GM18508 (cell line): ENCODE data around the gene NOS1AP.

ENCODE experiments used
- ATAC-seq: cut with Tn5 transposase; IDR thresholded peaks from one replicate; pipeline ENCODE4 v1.9.1; 2021; ENCODE audit warnings: moderate number of reproducible peaks; ENCODE audit not compliant: insufficient read depth, unreplicated experiment

The NOS1AP gene

DNA sequence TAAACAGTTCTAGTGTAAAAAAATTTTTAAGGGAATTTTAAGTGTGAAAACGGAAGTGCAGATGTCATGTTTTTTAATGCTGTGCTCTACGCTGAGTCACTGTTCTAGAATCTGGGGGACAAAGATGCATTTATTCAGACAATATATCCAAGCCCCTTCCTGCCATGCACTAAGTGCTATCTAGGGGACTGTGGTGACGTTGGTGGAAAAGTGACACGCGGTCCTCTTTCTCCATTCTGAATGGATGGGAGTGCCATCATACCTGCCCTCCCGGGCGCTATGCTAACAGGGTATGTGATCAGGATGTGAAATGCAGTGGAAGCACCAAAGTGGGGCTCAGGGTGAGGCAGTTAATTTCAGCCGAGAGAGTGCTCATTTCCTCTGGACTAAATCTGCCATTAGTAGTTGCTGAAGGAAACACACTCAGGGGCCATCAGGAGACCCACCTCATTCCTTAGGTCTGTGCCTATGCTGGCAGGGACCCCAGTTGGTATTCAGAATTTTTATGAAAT lies 318.6 kb downstream of the NOS1AP start:
- ATAC-seq: no peak

DNA sequence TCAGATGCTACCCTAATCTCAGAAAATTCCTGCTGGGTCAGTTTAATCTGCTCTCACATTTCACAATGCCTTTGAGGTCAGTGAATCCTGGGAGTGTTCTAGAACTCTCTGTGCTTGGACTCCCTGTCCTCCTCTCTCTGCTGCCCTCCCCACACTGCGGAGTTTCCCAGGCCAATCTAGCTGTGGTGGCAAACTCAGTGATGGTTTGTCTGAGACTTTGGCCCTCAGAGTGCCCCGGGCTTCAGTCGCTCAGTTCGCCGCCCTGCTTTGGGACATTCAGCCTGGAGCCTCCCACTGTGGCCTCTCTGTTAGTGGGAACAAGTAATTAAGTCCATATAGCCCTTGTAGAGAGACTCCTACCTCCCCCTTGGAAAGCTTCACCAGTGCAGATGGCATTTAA lies 319.1 kb downstream of the NOS1AP start:
- ATAC-seq: no peak

DNA sequence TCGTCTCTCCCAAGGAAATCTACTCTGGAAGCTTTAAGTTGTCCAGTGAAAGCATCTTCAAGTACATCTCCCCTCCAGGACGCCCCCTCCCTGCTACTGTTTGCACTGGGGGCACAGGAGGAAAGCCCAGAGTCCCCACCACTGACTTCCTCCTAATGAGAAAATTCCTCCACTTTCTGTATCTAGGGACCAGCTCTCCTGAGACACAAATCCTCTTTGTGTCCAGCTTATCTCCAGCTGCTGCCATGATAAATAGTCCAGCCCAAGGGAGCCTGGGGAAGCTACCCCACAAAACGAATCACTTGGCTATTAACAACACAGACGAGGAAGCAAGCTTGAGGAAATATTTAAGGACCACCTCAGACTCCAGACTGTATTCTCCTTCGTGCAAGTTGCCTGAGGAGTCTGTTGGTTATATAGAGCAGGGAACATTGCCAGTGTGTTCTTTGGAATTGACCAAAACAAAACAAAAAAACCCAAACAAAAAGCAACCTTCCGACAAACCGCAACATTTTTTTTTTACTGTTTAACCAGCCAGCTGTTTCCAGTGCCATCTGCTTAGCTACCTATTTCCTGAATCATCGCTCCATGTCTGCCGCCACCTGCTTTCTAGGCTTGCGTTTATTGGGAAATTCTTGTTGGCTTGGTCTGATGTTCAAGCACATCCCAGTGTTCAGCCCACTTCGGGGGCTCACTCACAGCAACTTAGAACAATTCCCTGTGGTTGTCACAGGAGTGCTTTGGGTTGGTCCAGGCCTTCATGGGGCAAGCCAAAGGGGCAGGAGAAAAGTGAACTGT lies 319.7 kb downstream of the NOS1AP start:
- no peak for ATAC-seq

- ATAC-seq: no peak
Measured at GRCh38 chr1:162389971-162390370, 320.5 kb downstream of the NOS1AP start.

DNA sequence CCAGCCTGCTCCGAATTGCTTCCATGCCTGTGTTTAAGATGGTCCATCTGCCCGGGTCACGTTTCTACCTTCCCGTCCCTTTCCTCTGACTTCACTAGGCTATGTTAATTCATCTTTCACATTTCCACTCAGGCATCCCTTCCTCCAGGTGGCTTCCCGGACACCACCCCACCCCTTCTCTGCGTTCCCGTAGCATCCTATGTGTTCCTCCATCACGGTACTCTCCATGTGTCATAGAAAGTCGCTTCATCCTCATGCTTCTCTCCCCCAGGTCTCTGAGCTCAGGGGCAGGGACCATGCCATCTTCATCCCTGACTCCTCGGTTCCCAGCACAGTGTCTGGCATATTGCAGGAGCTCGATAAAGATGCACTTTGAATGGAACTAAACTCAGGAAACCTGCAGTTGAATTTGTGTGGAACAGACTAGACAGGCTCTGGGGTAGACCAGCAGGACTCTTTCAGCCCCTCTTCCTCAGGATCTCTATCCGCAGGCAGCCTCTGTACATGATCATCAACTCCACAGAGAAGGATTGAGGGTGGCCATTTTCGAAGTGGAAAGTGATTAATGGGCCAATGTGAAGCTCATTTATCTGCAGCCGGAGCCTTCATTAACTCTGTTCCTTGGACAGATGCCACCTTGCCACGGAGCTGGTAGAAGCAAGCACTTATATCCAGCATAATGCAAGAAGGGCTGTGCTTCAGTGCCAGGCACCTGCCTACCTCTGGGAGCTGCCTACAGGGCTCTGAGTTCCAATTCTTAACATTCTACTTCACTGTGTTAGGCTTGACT lies 321.1 kb downstream of the NOS1AP start:
- no peak for ATAC-seq

GRCh38 chr1:162391790-162392563 lies 322.5 kb downstream of the NOS1AP start:
- no peak for ATAC-seq

DNA sequence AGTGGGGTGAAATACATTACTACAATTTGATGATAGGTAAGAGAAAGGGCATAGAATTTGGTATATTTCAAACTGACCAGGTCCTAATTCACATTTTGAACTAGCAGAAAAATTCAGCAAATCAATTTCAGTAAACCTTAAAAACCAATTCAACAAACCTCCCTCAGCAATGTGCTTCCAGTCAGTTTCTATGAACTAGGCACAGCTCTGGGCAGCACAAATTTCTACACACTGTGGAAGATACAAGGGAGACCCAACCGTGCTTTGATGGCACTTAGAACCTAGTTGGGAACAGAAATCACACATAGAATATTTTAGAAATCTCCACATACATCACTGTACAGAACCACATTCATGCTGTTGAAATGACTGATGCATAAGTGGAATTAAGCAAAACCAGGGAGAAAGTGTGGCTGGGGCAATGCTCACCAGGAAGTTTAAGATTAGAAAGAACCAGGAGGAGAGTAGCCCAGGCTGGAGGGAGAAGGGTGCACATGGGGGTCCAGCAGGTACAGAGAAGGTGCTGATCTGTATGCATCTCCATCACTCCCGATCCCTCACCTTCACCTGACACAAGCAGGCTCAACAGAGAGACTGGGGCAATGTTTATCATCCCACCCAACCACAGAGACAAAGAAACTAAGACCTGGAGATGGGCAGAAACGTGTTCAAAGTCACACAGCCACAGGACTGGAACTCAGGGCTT lies 326.9 kb downstream of the NOS1AP start:
- no peak for ATAC-seq

DNA sequence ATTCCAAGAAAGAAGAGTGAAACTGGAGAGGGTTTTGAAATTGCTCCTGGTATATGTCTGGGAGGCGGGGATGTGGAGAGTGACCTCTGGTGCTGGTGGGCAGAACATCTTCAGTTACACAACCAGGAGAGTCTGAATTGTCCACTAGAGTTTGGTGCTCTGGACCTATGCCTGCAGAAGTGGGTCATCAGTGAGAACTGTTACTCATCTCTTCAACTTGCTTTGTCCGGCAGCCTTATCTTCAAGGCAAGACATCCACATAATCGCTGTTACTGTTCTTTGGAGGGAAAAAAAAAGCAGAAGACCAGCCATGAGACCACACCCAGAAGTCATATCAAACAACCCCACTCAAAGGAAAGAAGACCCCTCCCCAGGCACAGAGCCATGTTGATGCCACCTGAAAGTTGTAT lies 327.6 kb downstream of the NOS1AP start:
- ATAC-seq: no peak

DNA sequence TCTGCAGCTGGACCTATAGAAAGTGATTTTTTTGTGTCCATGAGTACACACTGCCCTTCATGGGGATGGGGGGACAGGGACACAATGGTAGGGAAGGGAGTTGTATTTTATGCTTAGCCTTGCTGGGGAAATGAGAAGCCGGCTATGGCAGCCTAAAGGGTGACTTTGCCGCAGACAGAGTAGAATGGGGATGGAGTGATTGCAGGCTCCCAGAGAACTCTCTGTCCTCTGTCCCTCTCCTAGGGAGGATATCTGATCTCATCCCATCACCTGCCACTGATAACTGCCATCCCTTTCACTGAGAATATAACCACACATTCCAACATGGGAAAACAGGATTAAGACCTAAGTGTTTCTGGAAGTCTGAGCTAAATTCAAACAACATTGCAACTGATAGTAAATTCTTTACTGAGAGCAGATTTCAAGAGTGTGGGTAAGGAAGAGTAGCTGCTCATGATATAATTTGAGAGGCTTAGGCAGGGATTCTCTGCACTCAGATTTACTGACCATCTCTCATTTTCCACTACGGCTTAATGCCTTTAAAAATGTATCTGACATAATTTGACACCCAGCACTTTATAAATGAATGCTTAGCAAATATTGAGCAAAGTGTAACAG lies 328.6 kb downstream of the NOS1AP start:
- no peak for ATAC-seq

DNA sequence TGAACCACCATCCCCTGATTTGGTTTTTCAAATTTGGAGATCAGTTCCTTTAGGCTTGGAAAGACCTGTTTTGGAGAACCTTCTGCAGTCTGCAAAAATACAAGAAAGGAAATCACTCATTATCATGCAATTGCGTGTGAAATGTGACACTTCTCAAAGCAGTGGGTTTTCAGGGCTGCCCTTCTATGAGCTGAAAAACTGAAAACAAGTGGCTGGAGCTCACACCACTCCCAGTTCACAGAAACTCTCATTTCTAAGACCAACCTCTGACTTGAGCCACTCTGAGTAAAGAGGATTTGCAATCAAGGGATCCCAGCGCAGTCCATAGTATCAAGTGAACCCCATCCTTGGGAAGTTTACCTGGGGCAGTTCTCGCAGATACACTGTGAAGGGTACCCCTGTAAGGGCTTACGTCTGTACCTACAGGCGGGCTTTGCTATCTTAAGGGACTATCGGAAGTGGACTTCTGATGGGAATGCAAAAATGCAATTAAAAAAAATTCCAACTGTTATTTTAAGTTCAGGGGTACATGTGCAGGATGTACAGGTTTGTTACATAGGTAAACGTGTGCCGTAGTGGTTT lies 329.6 kb downstream of the NOS1AP start:
- no peak for ATAC-seq

- no peak for ATAC-seq
Measured at GRCh38 chr1:162400790-162401355, 331.4 kb downstream of the NOS1AP start.

DNA sequence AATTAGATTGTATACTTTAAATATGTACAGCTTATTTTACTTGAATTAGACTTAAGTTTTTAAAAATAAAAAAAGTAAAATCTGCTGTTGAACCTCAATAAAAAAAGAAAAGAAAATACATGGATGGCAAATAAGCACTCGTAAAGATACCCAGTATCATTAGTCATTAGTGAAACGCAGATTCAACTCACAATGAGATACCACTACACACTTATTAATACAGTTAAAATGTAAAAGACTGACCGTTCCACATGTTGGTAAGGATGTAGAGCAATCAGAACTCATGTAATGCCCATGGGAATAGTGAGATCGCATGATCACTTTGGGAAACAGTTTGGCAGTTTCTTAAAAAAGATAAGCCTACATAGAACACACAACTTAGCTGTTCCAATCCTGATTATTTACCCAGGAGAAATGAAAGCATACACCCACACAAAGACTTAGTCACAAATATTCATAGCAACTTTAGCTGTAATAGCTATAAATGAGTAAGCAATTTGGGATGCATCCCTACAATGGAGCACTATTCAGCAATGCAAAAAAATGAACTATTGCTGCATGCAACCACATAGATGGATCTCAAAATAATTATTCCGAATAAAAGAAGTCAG lies 335.2 kb downstream of the NOS1AP start:
- ATAC-seq: no peak

GRCh38 chr1:162405800-162406199 lies 336.3 kb downstream of the NOS1AP start:
- no peak for ATAC-seq

DNA sequence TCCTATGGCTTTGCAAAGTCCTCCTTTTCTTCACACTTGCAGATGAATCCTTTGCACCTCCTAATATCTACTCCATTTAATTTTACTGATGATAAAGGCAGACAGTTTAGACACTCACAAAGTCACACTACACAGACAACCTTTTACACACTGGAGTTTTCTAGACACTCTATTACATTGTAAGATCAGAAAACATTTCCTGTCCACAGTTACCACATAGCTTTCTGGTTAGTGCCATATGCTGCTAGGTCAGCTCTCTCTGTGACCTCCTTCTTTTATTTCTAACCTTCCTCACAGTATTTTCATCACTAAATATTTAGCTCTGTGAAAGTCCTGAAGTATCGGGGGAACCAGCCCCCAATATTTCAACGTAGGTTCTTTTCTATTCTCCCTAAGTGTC lies 337.3 kb downstream of the NOS1AP start:
- no peak for ATAC-seq

DNA sequence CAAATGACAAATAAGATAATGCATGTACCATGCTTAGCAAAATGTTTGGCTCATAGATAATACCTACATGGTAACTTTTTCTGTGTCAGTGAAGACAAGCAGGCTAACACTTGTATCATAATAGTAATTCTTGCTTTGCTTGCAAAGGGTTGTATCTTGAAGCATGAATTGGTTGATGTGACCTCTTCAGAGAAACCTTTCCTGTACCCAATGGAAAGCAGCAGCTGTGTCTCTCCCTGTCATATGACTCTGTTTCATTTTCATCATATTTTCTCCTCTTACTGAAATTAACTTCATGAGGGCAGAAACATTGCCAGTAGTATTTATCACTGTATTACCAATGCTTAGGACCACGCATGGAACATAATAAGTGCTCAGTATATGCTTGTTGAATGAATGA lies 338.0 kb downstream of the NOS1AP start:
- no peak for ATAC-seq

GRCh38 chr1:162412002-162412401 lies 342.5 kb downstream of the NOS1AP start, which contains the start of gene SH2D1B:
Gene SH2D1B (minus strand): TSS chr1:162412136. CDS start chr1:162412016, 120 bp downstream.
- ATAC-seq: no peak

- ATAC-seq: no peak
Measured at GRCh38 chr1:162416215-162416614, 346.7 kb downstream of the NOS1AP start.

- ATAC-seq: no peak
Measured at GRCh38 chr1:162416909-162417308, 347.4 kb downstream of the NOS1AP start.
